ENCODE data around the gene SUSD5. TPM values are rescaled to one million over a fixed set of nuclear protein-coding genes. Genes with fewer than 3 reads are reported as not detected.

SUSD5 gene
- total RNA-seq, 6 experiments from 2014 or later: 0.33 to 0.74 (median 0.43) TPM

DNA sequence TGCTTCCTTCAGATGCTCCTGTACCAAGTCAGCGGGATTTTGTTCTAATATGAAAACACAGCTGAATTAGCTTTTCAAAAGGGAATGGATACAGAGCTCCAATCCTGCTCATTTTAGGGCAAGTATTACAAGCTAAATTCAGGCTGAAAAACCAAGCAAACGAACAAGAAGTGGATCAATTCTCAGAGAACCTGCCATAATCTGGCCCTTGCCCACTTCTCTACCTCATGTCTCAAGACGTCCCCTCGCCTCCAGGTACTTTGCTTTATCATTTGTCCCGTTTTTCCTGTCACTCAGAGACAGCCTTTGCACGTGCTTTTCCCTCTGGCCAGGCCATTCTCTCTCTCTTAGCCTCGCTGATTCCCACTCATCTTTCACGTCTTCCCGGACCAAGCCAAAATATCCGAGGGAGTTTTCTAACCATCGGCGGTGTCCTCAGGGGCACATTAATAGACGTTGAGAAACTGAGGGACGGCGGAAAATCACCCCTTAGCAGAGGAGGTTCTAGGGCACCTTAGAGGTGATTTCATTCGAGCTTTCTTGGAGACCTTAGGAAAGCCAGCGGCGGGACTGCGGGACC, 654 bp downstream of the SUSD5 start:
- TF ChIP-seq, protein P1, sequence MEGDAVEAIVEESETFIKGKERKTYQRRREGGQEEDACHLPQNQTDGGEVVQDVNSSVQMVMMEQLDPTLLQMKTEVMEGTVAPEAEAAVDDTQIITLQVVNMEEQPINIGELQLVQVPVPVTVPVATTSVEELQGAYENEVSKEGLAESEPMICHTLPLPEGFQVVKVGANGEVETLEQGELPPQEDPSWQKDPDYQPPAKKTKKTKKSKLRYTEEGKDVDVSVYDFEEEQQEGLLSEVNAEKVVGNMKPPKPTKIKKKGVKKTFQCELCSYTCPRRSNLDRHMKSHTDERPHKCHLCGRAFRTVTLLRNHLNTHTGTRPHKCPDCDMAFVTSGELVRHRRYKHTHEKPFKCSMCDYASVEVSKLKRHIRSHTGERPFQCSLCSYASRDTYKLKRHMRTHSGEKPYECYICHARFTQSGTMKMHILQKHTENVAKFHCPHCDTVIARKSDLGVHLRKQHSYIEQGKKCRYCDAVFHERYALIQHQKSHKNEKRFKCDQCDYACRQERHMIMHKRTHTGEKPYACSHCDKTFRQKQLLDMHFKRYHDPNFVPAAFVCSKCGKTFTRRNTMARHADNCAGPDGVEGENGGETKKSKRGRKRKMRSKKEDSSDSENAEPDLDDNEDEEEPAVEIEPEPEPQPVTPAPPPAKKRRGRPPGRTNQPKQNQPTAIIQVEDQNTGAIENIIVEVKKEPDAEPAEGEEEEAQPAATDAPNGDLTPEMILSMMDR (IDR thresholded peaks at IDR 0.05): no peak
- peaks cover 4% of the 10 kb centered on the region; the same call in 1 of the 2 replicates for H3K9me3 Mint-ChIP-seq
- peaks cover 50% of the 10 kb centered on the region for H3K27me3 Mint-ChIP-seq (ENCODE audit: insufficient read depth)
- peak overlapping the region; percentile 53 for H3K4me3 Mint-ChIP-seq
- H3K36me3 Mint-ChIP-seq (ENCODE audit: low read depth): no peaks in the 10 kb centered on the region
- no peak overlapping the region for H3K27ac Mint-ChIP-seq
- H3K4me1 Mint-ChIP-seq (ENCODE audit: low read depth): peaks cover 6% of the 10 kb centered on the region; the same call in 1 of the 2 replicates
- no peak for DNase-seq

DNA sequence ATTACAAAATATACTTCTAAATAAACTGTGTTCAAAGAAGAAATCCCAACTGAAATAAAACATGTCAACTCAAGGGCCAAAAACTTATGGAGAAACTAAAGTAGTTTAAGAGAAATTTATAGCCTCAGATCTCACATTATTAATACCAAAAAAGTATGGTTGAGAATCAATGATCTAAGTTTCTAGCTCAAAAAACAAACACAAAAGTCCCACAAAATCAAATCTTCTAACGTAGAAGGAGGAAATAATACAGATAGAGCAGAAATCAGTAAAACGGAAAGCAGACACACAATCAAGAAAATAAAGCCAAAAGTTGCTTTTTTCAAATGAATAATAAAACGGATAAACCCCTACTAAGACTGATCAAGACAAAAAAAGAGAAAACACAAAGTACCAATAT, 2.9 kb downstream of the SUSD5 start:
- Mint-ChIP-seq H3K36me3 (ENCODE audit: low read depth) (no peaks in the 10 kb centered on the region), H3K4me1 (ENCODE audit: low read depth) (peaks cover 17% of the 10 kb centered on the region), H3K4me3 (no peak overlapping the region), H3K27me3 (ENCODE audit: insufficient read depth) (peaks cover 41% of the 10 kb centered on the region), H3K9me3 (peaks cover 4% of the 10 kb centered on the region; the same call in 1 of the 2 replicates), H3K27ac (no peak overlapping the region)
- DNase-seq: no peak
- TF ChIP-seq, protein P1 (IDR thresholded peaks at IDR 0.05): no peak

DNA sequence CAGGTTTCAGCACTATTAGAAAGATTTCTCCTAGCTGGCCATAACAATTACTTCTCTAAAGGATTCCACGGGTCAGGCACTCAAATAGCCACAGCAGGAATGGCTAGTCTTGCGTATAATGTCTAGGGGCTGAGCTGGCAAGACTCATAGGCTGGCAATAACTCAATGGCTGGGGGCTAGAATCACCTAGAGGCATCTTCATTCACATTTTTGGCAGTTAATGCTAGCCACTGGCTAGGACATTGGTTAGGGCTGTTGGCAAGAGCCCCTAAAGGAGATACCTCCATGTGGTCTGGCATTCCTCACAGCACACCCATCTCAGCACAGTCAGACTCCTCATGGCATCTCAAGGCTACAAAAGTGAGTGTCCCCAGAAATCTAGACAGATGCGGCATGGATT, 6.2 kb downstream of the SUSD5 start:
- Mint-ChIP-seq H3K4me1 (ENCODE audit: low read depth) (peaks cover 11% of the 10 kb centered on the region), H3K27me3 (ENCODE audit: insufficient read depth) (peaks cover 37% of the 10 kb centered on the region), H3K4me3 (no peak overlapping the region), H3K27ac (no peak overlapping the region), H3K9me3 (peaks cover 22% of the 10 kb centered on the region), H3K36me3 (ENCODE audit: low read depth) (peaks cover 18% of the 10 kb centered on the region)
- DNase-seq: no peak
- TF ChIP-seq, protein P1 (IDR thresholded peaks at IDR 0.05): no peak

DNA sequence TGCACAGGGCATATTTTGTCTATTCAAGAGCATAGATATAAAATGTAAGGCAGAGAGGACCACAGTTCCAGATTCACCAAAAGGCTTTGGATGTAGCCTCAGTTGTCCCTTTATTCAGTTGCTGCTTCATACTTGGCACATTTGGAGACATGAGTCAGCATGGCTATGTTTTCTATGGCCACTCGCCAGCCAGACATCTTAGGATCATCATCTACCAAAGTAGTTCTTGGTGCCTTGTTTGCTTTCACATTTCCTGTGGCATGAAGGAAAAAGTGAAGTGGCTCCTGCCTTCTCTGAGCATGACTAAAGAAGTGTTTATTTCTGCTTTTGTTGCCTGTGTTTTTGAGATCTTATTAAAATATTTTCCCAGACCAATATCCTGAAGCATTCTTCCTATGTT, 7.2 kb downstream of the SUSD5 start:
- Mint-ChIP-seq H3K27ac (no peak overlapping the region; the same call in 1 of the 2 replicates), H3K4me3 (no peak overlapping the region), H3K36me3 (ENCODE audit: low read depth) (peaks cover 18% of the 10 kb centered on the region), H3K27me3 (ENCODE audit: insufficient read depth) (peaks cover 39% of the 10 kb centered on the region), H3K9me3 (peaks cover 22% of the 10 kb centered on the region), H3K4me1 (ENCODE audit: low read depth) (peaks cover 11% of the 10 kb centered on the region)
- TF ChIP-seq, protein P1 (IDR thresholded peaks at IDR 0.05): no peak
- DNase-seq: peak; percentile 82

DNA sequence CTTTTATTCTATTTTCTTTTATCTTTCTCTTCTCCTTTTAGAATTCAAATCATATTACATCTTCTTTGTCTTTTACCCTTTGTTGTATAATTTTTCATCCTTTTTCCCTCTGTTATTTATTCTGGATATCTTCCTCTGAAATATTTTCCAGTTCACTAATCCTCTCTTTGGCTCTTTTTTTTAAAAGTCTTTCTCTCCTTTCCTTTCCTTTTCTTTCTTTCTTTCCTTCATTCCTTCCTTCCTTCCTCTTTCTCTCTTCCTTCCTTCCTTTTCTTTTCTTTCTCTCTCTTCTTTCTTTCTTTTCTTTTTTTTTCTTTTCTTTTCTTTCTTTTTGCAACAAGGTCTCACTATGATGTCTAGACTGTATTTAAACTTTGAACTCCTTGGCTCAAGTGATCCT, 9.3 kb downstream of the SUSD5 start:
- TF ChIP-seq, protein P1 (IDR thresholded peaks at IDR 0.05): no peak
- Mint-ChIP-seq H3K36me3 (ENCODE audit: low read depth) (peaks cover 18% of the 10 kb centered on the region), H3K27ac (no peak overlapping the region), H3K9me3 (peaks cover 18% of the 10 kb centered on the region), H3K4me3 (no peak overlapping the region), H3K27me3 (ENCODE audit: insufficient read depth) (peaks cover 30% of the 10 kb centered on the region), H3K4me1 (ENCODE audit: low read depth) (peaks cover 11% of the 10 kb centered on the region)
- no peak for DNase-seq

Data from HFFc6 (cell line).